GM19193 (cell line): ENCODE data around the gene GNG8.

Experiments
- POLR2A ChIP-seq: IDR thresholded peaks from 4 replicates; pipeline ENCODE4 v1.6.1; 2011; ENCODE audit not compliant: insufficient read depth, insufficient read length; ENCODE audit errors: extremely low read depth

GNG8 gene

DNA sequence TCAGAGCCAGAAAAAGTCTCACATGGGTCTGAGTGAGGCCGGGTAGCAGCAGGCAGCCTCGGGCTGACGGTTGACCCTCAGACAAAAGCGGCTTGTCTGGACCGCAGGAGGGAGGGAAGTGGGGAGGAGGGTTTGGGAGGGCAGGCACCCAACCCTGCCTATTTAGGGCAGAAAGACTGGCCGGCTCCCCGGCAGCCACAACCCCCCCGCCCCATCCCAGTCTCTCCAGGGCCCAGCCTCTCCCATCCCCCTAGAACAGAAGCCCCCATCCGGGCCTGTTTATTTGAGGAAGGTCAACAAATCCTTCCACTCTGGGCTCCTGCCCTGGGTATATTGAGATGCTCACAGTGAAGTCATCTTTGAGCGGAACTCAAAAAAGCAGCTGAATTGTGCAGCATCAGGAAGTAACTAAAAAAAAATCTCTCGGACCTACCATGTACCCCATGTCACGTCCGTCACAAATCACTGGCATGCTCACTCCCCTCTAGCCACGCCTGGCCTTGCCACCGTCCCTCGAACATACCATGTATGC is 18.7 kb upstream of the GNG8 start:
- no peak for TF ChIP-seq POLR2A

DNA sequence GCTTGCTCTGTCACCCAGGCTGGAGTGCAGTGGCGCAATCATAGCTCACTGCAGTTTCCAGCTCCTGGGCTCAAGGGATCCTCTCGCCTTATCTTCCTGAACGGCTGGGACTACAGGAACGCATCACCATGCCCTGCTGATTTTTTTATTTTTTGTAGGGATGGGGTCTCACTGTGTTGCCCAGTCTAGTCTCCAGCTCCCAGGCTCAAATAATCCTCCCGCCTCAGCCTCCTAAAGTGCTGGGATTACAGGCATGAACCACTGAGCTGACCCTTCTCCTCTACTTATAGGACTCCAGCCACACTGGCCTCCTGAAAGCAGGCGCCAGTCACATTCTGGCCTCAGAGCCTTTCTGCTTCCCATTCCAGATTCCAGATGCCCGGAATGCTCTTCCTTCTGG is 14.4 kb upstream of the GNG8 start:
- no peak for TF ChIP-seq POLR2A

DNA sequence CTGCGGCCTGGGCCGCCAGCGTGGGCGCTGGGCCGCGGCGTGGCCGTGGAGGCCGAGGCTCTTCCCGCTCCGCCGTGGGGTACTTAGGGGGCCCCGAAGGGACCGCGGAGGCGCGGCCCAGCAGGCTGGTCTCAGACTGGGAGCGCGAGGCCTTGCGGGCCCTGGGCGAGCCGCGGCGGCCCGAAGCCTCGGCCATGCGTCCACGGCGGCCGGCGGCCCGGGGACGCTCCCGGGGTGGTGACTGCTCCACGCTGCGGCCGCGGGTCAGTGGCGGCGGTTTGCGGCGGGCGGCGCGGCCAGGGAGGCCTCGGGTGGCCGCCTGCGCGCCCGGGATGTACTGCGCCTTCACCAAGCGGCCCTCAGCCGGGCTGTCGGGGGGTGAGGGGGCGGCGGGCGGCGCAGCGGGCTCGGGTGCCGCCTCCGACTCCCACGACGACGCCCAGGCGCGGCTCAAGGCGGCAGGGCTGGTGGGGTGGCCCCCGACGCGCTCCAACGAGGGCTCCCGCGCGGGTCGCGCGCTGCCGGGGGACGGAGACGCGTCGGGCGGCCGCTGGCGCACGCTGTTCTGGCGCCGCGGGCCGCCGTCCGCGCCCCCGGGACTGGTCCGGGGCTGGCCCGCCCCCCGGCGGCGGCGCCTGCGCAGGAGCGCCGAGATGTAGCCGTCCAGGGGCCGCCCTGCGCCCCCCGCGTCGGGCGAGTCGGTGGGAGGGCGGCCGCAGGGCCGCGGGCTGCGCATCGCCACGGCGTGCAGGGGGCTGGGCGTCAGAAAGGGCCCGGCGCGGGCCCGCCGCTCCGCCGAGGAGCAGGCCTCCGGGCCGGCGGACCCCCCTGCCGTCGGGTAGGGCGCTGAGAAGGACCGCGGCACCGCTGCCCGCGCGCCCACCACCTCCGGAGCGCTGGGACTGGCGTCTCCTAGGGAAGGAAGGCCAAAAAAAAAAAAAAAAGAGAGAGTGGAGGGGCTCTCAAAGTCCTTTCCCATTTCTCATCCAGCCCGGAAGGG is 13.3 kb upstream of the GNG8 start:
- no peak for TF ChIP-seq POLR2A

DNA sequence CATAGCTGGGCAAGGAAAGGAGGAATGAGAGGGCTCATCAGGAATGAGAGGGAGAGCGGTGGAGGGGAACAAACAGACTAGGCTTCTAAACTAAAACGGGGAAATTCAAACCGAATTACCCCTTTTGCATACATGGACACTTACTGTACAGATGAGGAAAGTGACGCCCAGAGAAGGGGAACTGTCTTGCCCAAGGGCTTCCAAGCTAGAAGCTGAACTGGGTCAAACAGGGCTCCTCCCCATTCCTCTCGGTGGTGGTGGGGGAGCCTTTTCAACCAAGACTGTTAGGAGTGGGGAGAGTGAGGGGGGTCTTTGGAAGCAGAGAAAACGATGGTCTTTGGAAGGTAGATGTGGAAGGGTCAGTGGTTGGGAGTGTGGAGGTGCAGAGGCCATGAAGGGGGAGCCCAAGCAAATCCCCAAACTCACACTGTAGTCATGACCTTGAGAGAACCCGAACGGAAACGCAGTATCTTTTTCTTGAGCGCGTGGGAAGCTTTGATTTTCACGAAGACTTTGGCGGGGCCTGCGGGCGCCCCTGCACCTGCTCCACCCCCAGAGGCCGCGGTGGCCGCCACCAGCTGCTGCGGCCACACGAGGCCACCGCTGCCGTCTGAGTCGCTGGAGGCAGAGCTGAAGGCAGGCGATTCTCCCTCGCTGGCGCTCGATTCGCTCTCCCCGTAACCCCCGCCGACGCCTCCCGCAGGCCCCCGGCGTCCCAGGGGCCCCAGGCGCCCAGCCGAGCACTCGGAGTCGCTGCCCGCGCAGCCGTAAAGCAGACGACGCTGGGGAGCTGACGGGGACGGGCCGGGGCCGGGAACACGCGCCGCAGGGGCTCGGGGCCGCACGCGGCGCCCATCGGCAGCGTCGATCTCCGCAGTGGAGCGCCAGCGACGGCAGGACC is 12.3 kb upstream of the GNG8 start:
- TF ChIP-seq POLR2A = no peak

DNA sequence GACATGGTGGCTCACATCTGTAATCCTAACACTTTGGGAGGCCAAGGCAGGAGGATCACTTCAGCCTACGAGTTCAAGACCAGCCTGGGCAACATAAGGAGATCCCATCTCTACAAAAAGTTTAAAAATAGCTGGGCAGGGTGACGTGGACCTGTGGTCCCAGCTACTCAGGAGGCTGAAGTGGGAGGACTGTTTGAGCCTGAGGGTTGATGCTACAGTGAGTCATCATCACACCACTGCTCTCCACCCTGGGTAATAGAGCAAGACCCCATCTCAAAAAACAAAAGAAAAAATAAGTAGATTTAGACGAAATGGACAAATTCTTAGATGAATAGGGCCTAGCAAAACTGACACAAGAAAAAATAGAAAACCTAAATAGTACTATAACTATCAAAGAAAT is 10.4 kb upstream of the GNG8 start:
- TF ChIP-seq POLR2A = no peak

DNA sequence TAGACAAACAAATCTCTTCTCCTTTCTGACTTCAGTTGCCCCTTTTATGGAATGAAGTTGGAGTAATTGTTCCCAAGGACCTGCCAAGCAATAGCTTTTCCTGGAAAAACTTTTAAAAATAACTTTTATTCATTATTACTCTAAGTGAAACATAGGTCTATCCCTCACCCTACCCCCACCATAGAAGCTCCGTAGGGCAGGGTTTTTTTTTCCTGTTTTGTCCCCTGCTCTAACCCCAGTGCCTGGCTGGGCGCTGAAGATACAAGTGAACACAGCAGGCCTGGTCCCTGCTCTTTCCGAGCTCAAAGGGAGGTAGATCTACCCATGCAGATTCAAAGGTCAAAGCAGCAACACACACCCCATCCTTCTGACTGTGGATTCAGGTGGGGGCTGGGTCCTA is 8.7 kb upstream of the GNG8 start:
- no peak for TF ChIP-seq POLR2A

DNA sequence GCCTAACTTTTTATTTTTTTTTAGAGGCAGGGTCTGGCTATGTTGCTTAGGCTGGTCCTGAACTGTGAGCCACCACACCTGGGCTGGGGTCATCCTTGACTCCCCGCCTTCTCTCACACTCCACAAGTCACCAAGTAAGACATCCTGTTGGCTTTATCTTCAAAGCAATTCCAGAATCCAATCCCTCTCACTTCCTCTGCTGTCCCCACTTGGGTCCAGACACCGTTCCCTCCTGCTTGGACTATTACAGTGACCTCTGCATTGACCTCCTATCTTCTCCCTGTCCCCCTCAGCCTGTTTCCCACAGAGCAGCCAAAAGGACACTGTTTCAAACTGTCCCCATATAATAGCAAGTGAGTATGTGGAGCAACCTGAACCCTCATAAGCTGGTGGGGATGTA is 4.7 kb upstream of the GNG8 start:
- TF ChIP-seq POLR2A = no peak

DNA sequence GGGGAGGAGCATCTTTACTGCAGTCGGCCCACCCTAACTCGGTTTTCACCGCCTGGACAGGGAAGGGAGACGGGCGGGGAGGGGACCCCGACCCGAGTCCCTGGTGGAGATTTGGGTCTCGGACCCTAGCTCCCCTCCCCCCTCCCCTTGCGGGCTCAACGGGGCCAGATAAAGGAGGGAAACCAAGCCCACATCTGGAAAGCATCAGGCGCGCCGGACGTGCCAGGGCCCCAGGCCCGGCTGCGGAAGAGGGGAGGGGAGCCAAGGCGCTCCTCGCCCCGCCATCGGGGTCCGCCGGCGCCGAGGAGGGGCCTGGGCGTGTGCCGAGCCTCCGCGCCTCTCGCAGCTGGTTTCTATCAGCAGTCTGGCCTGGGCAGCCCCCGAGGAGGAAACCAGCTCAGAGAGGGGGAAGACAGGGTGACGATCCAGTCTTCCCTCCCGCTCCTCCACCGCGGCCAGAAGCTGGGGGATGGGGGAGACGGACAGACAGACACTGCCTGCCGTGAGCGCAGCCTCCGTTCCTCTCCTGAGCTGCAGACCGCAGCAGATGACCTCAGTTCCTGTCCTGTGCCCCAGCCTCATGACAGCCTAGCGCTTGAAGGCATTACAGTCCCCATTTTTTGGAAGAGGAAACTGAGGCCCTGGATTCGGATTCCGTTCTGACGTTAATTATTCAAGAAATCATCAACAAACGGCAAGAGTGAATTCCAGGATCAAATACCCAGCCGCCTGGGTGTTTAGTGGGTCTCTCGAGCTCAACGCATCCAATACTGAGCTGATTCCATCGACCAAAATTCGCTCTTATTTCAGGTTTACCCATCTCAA is 3.6 kb upstream of the GNG8 start:
- TF ChIP-seq POLR2A = no peak

DNA sequence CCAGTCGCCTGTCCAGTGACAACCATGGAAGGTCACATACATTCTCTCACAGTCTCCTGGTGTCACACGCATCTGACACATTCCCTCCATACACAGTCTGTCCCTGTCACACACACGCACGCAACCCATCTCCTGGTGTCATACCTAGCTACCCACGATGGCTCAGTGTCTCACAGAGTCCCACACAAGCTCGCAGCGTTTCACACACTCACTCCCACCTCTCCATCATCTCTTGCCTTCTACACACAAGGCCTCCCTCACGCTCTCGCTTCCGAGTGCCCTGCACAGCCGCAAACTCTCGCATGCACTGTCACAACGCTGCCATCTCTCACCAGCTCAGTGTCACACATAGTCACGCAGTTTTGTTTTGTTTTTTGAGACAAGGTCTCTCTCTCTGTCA is 1.2 kb upstream of the GNG8 start:
- no peak for TF ChIP-seq POLR2A

DNA sequence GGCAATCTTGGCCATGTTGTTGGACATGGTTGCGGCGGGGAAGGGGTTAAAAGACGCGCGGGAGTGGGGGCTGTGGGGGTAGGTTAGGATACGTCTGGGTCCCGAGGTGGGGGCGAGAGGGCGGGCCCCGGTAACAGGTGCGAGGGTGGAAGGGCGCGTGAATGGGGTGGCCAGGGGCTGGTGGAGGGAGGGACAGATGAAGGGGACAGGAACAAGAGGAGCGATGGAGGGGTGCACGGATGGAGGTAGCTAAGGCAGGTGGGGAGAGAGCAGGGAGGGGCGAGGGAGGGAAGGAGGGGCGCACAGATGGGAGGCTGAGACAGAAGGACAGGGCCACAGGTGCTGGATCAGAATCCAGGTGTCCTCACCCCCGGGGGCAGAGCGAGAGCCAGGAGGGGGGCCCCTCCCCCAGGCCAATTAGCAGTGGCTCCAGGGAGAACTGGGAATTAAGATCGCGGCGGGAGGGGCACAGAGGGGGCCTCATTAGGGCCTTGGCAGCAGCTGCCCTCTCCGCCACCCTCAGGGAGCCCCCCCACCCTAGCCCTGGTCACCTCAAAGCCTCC is 1.3 kb downstream of the GNG8 start:
- no peak for TF ChIP-seq POLR2A

DNA sequence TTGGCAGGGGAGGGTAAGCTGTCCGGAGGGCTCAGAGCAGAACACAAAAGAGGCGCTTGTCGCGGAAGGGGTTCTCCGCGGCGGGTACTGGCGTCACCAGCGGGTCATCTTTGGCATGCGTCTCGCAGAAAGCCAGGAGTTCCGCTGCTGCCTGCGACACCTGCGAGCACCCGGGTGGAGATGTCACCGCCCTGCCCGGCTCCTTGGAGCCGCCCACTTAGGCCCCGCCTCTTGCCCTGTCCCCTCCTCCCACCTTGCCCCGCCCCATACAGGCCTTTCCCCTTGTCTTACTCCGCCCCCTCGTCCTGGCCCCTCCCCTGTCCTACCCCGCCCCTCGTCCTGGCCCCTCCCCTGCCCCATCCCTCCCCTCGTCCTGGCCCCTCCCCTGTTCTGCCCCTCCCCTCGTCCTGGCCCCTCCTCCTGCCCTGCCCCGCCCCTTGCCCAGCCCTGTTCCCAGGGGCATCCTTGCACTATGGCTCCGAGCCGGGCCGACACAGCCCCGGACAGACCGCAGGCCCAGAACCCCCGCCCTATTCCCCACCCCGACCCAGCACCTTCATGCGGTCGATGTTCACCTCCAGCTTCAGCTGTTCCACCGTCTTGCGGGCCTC is 1.9 kb downstream of the GNG8 start:
- TF ChIP-seq POLR2A = no peak

DNA sequence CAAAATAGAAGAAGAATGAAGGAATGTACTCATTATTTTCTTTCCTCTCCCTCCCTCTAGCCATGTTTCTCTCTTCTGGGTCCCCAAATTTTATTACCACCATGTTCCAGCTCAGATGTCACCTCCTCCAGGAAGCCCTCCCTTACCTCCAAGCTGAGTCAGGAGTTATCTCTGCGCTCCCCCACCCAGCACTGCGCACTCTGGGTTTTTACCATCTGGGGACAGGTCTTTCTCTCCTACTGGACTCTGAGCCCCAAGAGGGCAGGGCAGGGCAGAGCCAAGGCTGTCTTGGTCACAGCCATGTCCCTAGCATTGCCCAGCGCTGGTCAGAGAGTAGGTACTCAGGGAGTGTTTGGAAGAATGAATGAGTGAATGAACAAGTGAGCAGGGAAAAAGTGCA is 2.9 kb downstream of the GNG8 start:
- no peak for TF ChIP-seq POLR2A

DNA sequence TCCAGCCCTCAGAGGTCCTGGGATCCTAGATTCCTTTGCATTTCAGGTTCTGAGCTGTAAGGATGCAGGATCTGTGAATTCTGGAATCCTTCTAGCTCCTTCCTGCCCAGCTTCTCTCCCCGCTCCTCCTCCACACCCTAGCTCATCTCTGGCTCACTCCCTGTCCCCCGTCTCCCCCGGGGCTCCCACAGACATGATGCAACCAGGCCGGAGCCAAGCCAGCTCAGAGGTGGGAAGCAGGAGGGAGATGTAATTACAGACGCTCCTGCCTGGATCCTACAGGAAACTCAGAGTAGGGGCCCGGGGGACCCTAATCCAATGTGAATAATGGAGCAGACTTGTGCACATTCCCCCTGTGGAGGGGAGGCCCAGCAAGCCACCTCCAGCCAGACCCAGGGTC is 4.5 kb downstream of the GNG8 start:
- TF ChIP-seq POLR2A = no peak
